ENCODE results near the gene TAS2R60. TPM values are rescaled to one million over a fixed set of nuclear protein-coding genes. Genes with fewer than 3 reads are reported as not detected.

Gene TAS2R60, protein sequence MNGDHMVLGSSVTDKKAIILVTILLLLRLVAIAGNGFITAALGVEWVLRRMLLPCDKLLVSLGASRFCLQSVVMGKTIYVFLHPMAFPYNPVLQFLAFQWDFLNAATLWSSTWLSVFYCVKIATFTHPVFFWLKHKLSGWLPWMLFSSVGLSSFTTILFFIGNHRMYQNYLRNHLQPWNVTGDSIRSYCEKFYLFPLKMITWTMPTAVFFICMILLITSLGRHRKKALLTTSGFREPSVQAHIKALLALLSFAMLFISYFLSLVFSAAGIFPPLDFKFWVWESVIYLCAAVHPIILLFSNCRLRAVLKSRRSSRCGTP
- total RNA-seq: not detected

DNA sequence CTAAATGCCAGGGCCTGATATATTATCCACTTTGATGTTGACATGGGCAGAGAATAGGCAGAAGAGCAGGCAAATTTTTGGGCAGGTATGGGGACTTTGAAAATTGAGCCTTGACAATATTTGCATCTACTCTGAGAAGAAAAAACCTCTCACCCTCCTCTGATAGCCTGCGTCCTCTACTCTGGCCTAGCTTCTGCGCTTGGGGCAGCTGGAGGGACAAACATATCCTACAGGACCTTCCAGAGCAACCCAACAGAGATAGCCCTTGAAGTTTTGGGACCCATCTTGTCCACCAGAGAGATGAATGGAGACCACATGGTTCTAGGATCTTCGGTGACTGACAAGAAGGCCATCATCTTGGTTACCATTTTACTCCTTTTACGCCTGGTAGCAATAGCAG, at the start of gene TAS2R60:
TSS of gene TAS2R60 (plus strand) at position 301 of the 400 bp plus-strand sequence. CDS start at position 301, 0 bp downstream.

GRCh38 chr7:143408686-143409561, 34.3 kb upstream of the TAS2R60 start, which contains the start of gene EPHA1:
EPHA1 (minus strand) TSS chr7:143408856; CDS start chr7:143408805, 51 bp downstream.

DNA sequence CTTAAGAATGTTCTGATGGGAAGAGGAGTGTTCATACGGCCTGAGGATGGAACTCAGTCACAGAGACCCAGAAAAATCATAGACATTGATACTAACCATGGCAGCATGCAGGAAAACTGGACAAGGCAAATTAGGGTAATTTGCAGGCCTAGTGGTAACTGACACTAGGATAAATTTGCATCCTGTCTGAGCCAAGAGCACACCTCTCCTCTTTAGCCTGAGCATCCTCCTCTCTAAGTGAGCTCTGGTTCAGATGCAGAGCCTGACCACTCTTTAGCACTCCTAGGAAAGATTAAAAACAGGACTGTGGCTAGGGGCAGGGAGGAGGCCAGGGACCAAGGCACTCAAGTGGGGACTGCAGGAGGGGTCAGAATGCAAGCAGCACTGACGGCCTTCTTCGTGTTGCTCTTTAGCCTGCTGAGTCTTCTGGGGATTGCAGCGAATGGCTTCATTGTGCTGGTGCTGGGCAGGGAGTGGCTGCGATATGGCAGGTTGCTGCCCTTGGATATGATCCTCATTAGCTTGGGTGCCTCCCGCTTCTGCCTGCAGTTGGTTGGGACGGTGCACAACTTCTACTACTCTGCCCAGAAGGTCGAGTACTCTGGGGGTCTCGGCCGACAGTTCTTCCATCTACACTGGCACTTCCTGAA, 34.4 kb downstream of the TAS2R60 start, which contains the start of gene TAS2R41:
TSS of gene TAS2R41 (plus strand) at position 373 of the 650 bp plus-strand sequence. CDS start at position 373, 0 bp downstream.

Other genes starting within 250 kb of the TAS2R60 start
- gene TAS2R40, start 221.4 kb upstream of the TAS2R60 start, total RNA-seq: not detected
- gene GSTK1, start 180.0 kb upstream of the TAS2R60 start, total RNA-seq: 45.1 TPM
- not detected for gene TMEM139, start 158.5 kb upstream of the TAS2R60 start, total RNA-seq
- gene CASP2, start 155.1 kb upstream of the TAS2R60 start, total RNA-seq: 41.6 TPM
- gene CLCN1, start 127.3 kb upstream of the TAS2R60 start, total RNA-seq: not detected
- 99.5 TPM for gene FAM131B, start 80.7 kb upstream of the TAS2R60 start, total RNA-seq
- gene ZYX, start 62.1 kb upstream of the TAS2R60 start, total RNA-seq: 16.6 TPM
- gene EPHA1, start 34.6 kb upstream of the TAS2R60 start, total RNA-seq: not detected
- not detected for gene TAS2R41, start 34.4 kb downstream of the TAS2R60 start, total RNA-seq
- 0.94 TPM for gene CTAGE15, start 128.3 kb downstream of the TAS2R60 start, total RNA-seq
- 1.6 TPM for gene TCAF2, start 177.5 kb downstream of the TAS2R60 start, total RNA-seq

Data from parietal lobe (tissue), 1 donor.